ENCODE results near the gene TXN2. TPM values are rescaled to one million over a fixed set of nuclear protein-coding genes. Genes with fewer than 3 reads are reported as not detected.
A peak's percentile ranks its signal among the peaks of the same experiment; 100 is the strongest.

The TXN2 gene
- total and polyA plus RNA-seq, 2 donors (not counting 1 experiment from before 2014, with no cell fraction given): 39.6 to 54.6 TPM

DNA sequence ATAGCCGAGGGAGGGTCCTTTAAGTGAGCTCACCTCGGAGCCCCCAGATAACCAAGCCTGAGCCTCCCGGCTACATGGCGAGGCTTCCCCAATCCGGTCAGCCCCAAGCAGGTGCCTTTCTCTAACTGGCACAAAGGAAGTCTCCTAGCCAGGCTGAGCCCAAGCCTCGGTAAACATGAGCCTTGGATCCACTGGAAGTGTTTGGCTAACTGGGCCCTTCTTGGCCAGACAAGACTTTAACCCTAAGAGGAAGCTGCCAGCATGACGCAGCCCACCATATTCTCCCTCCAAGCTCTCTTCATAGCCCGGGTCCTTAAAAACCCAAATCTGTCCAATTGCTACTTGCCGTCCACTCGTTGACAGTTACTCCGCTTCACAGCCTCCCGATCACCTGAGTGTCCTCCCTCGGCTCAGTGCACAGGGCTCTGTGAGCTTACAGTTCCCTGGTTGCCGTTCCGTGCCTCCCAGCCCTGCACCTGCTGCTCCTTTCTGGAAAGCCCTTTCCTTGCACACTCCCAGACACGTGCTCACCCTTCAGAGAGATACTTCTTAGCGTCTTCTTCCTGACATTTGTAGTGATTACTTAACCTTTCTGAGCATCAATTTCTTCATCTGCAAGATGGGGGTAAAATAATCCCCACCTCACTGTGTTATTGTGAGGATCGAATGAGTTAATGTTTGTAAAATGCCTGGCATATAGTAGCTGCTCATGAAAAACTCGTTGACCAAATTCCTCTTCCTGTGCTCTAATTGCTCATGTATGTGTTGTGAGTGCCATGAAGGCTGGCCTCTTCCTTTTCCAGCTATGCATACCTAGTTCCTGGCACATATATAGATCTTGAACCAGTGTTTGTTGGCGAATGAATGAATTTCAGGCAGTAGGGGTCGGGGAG, 25.6 kb downstream of the TXN2 start:
- 60% methylated on average over 15 of the region's 21 CpGs for WGBS (ENCODE audit: insufficient coverage)
- TF ChIP-seq EZH2 (IDR thresholded peaks at IDR 0.05; ENCODE audit: borderline replicate concordance, insufficient read depth, low read depth, low read length, poor library complexity, severe bottlenecking): no peak
- TF ChIP-seq, protein P1, sequence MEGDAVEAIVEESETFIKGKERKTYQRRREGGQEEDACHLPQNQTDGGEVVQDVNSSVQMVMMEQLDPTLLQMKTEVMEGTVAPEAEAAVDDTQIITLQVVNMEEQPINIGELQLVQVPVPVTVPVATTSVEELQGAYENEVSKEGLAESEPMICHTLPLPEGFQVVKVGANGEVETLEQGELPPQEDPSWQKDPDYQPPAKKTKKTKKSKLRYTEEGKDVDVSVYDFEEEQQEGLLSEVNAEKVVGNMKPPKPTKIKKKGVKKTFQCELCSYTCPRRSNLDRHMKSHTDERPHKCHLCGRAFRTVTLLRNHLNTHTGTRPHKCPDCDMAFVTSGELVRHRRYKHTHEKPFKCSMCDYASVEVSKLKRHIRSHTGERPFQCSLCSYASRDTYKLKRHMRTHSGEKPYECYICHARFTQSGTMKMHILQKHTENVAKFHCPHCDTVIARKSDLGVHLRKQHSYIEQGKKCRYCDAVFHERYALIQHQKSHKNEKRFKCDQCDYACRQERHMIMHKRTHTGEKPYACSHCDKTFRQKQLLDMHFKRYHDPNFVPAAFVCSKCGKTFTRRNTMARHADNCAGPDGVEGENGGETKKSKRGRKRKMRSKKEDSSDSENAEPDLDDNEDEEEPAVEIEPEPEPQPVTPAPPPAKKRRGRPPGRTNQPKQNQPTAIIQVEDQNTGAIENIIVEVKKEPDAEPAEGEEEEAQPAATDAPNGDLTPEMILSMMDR (IDR thresholded peaks at IDR 0.05): no peak
- ChIA-PET POLR2A (interaction anchor here (0.6 to 1.9 kb wide), 10 partner anchors 13 to 741 kb away, joined by 3 to 9 read pairs (median 5); partner anchors contain the start of gene TXN2), CTCF (interaction anchor here (0.6 to 6.7 kb wide), 6 partner anchors 9 to 154 kb away, joined by 3 to 33 read pairs (median 5); no protein-coding TSS in a partner anchor)
- Histone ChIP-seq H3K79me2 (ENCODE audit: control insufficient read depth, insufficient read depth, low read length) (peaks cover 8% of the 10 kb centered on the region), H3K27me3 (replicated peaks in 1 of 4; ENCODE audit: control extremely low read depth in 1 of 4, control insufficient read depth in 3 of 4, insufficient read depth in 4 of 4, low read length in 3 of 4) (no peaks in the 10 kb centered on the region), H3K9ac (ENCODE audit: low read length) (peak overlapping the region; percentile 63), H3K36me3 (replicated peaks in 1 of 2; ENCODE audit: control extremely low read depth in 1 of 2, control insufficient read depth in 1 of 2, extremely low read depth in 1 of 2, insufficient read depth in 2 of 2, low read length in 1 of 2) (no peaks in the 10 kb centered on the region), H3K4me3 (ENCODE audit: control extremely low read depth in 1 of 5, extremely low read depth in 1 of 5, insufficient read depth in 1 of 5, low read depth in 2 of 5, low read length in 4 of 5) (peak overlapping the region in 4 of 5 experiments; percentile 39 to 59 (median 55)), H3K9me3 (ENCODE audit: control extremely low read depth in 1 of 3, control insufficient read depth in 2 of 3, insufficient read depth in 1 of 3, low read length in 2 of 3) (peaks cover 0 to 2% (median 0%) of the 10 kb centered on the region in 3 donors), H3K4me1 (ENCODE audit: control insufficient read depth in 2 of 2, insufficient read depth in 2 of 2, low read length in 2 of 2) (peaks cover 42 to 52% of the 10 kb centered on the region in 2 donors), H2AFZ (ENCODE audit: insufficient read depth, low read depth, low read length, poor library complexity, severe bottlenecking) (peak overlapping the region; percentile 82), H3K27ac (ENCODE audit: low read length in 2 of 2) (peak overlapping the region; percentile 84 to 93), H4K20me1 (ENCODE audit: control insufficient read depth, insufficient read depth, low read length, poor library complexity, severe bottlenecking) (no peaks in the 10 kb centered on the region), H3K4me2 (replicated peaks; ENCODE audit: low read depth, low read length, poor library complexity, severe bottlenecking) (peak overlapping the region; percentile 82)
- intact Hi-C loops (cut with micrococcal nuclease): loop anchor here (1.0 kb wide), 2 partner anchors 26 to 68 kb away; no protein-coding TSS in a partner anchor
- ATAC-seq (ENCODE audit: low read depth): no peak
- Mint-ChIP-seq H3K4me1 (peaks cover 42% of the 10 kb centered on the region), H3K9me3 (ENCODE audit: insufficient read depth) (no peaks in the 10 kb centered on the region), H3K27ac (peak overlapping the region; percentile 82), H3K27me3 (no peaks in the 10 kb centered on the region), H3K4me3 (peak overlapping the region; percentile 77)
- DNase-seq: no peak

All from B cell (primary cell).